ENCODE results near the gene G2E3.

Gene G2E3

GRCh38 chr14:30669594-30669993, 110.6 kb downstream of the G2E3 start:
- no peak for TF ChIP-seq FOXP2 (optimal IDR thresholded peaks at IDR 0.05; ENCODE audit: borderline replicate concordance, extremely low read depth, extremely low read length, insufficient read depth)
- no peak for TF ChIP-seq SIN3A (IDR thresholded peaks at IDR 0.05; ENCODE audit: borderline replicate concordance, insufficient read depth, low read length)
- no peak for TF ChIP-seq REST (IDR thresholded peaks at IDR 0.05; ENCODE audit: insufficient read depth in 1 of 2, low read depth in 2 of 2, low read length in 2 of 2)
- no peak for TF ChIP-seq POLR2AphosphoS5 (IDR thresholded peaks at IDR 0.05; ENCODE audit: low read depth, low read length)
- no peak for TF ChIP-seq TAF1 (IDR thresholded peaks at IDR 0.05; ENCODE audit: borderline replicate concordance, insufficient read depth, low read length)

All from PFSK-1 (cell line).